ENCODE results near the gene KCND2.

DNA sequence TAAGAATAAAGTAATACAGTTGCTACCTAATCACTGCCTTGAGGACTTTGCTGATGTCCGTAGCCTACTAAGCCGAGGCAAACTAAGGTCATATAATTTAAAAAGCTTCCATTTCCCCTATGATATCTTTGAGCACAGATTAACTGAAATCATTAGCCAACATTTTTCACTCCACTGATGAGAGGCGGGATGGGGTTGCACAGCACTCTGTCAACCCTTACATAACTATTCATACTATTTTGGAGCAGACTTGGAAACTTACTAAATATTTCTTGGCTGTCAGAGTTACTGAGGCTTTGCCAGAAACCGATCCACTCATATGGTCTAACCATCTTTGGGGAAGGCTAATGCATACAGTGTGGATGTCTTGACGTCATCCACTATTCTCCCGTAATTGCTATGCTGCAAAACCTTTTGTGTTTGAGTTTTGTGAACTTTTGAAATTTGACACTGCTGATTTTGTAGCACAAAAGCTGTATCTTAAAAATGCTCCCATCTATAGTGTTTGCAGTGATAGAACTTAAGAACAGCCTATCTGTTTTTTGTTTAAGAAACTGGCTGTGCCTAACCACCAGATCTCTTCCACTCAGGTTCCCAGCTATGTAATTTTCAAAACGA, 336.3 kb downstream of the KCND2 start:
- TF ChIP-seq EZH2 (IDR thresholded peaks at IDR 0.05; ENCODE audit: low read depth), result no peak
- no peak for TF ChIP-seq CTCF (conservative IDR thresholded peaks at IDR 0.05)
